K562 (cell line): ENCODE measurements around the gene LMO4. TPM values are rescaled to one million over a fixed set of nuclear protein-coding genes. Genes with fewer than 3 reads are reported as not detected.

ENCODE experiments used
- CEBPB ChIP-seq: fragments of 450-650 bp; IDR thresholded peaks from 2 replicates; pipeline ENCODE4 v1.6.1; 2016; ENCODE audit warnings: missing genetic modification characterization, missing compliant biosample characterization
- EGR1 ChIP-seq: fragments of 450-650 bp; conservative IDR thresholded peaks from 2 replicates; pipeline ENCODE4 v1.6.1; 2017; ENCODE audit warnings: mild to moderate bottlenecking
- NR2C2 ChIP-seq, 2 experiments: fragments of 200-800 bp in 1 of 2; sonication (Bioruptor generic) in 1 of 2; sonication (generic) in 1 of 2; formaldehyde crosslinking in 1 of 2; IDR thresholded peaks; 2 replicates each; pipeline versions ENCODE4 v1.6.1 to v1.8.0; 2016 to 2022; ENCODE audit warnings: mild to moderate bottlenecking in 1 of 2, missing compliant biosample characterization in 1 of 2, missing genetic modification characterization in 1 of 2, missing genetic modification reagents in 1 of 2
- TFAP4 ChIP-seq: sonication (generic); formaldehyde crosslinking; IDR thresholded peaks from 2 replicates; pipeline ENCODE4 v1.8.0; 2022; ENCODE audit warnings: missing genetic modification reagents, mild to moderate bottlenecking, moderate library complexity, borderline replicate concordance
- UBTF ChIP-seq, 2 experiments: IDR thresholded peaks; 2 replicates each; pipeline ENCODE4 v1.6.1; 2012; ENCODE audit warnings: improper control_type of control experiment in 2 of 2, low read depth in 2 of 2, low read length in 2 of 2, borderline replicate concordance in 1 of 2
- ZNF41 ChIP-seq: fragments of 250-450 bp; sonication (Bioruptor Pico); conservative IDR thresholded peaks from 2 replicates; pipeline ENCODE4 v1.4.0; 2020; ENCODE audit warnings: mild to moderate bottlenecking
- ZNF639 ChIP-seq, 2 experiments: fragments of 200-800 bp in 1 of 2; sonication (Bioruptor generic) in 1 of 2; sonication (generic) in 1 of 2; formaldehyde crosslinking in 1 of 2; IDR thresholded peaks in 1 of 2; conservative IDR thresholded peaks in 1 of 2; 2 replicates each; pipeline versions ENCODE4 v1.5.0 to v1.6.1; 2016 to 2020; ENCODE audit warnings: missing compliant biosample characterization in 1 of 2, missing genetic modification characterization in 1 of 2, missing genetic modification reagents in 1 of 2
- ZNF830 ChIP-seq: fragments of 250-450 bp; sonication (Bioruptor Pico); IDR thresholded peaks from 2 replicates; pipeline ENCODE4 v1.5.0; 2021; ENCODE audit warnings: mild to moderate bottlenecking
- polyA plus RNA-seq, 8 experiments: library from polyadenylated mRNA; depleted of rRNA in 4 of 8; stranded (reverse) in 5 of 8; unstranded in 3 of 8; fragments of >200 nt; fragmentation: Nextera tagmentation in 2 of 8; fragmentation: Illumina TruSeq in 1 of 8; extraction: Ambion mirVana in 2 of 8; extraction: Trizol in 1 of 8; gene quantifications; 2 replicates each; pipeline versions ENCODE4 v1.2.1 to v1.2.3, GENCODE V29; 2011 to 2014; ENCODE audit warnings: inconsistent platforms in 1 of 8, missing spikeins in 1 of 8
- total RNA-seq, 7 experiments: library from RNA; depleted of rRNA in 6 of 7; stranded (reverse); fragments of >200 nt in 6 of 7; fragmentation: Illumina TruSeq in 2 of 7; extraction: Trizol in 2 of 7; gene quantifications; 2 replicates each; pipeline versions ENCODE4 v1.2.1 to v1.2.3, GENCODE V29; 2011 to 2021; ENCODE audit warnings: low replicate concordance in 1 of 7
- TF ChIP-seq, protein P1 (sequence below): fragments of 150-350 bp; conservative IDR thresholded peaks from 2 replicates; pipeline ENCODE4 v1.6.1; 2014; ENCODE audit warnings: low read length
- TF ChIP-seq, protein P2 (sequence below): fragments of 450-650 bp; IDR thresholded peaks from 2 replicates; pipeline ENCODE4 v1.6.1; 2018; ENCODE audit not compliant: partially characterized antibody
- TF ChIP-seq, protein P3 (sequence below): fragments of 450-650 bp; IDR thresholded peaks from 2 replicates; pipeline ENCODE4 v1.6.1; 2016

Gene LMO4
- total and polyA plus RNA-seq, 9 of the 15 experiments (the other 6 are each of a cell fraction or from before 2014, with no cell fraction given) = 3.1 to 35.3 (median 22.4) TPM

GRCh38 chr1:87328272-87329050, at the start of gene LMO4 (continued):
- TF ChIP-seq NR2C2 (CRISPR knock-in tag; IDR thresholded peaks at IDR 0.05) (no peak), NR2C2 (tag; IDR thresholded peaks at IDR 0.05) (peak; percentile 18; the same call in 1 of the 2 replicates), TFAP4 (peak; percentile 65), CEBPB (tag) (peak; percentile 43; the same call in 1 of the 2 replicates), ZNF830 (no peak), UBTF (IDR thresholded peaks at IDR 0.05; ENCODE audit: borderline replicate concordance in 1 of 2, low read depth in 2 of 2, low read length in 2 of 2) (peak; percentile 62 to 95; a peak in 3 of 4 replicates), ZNF41 (CRISPR knock-in tag) (no peak), ZNF639 (CRISPR knock-in tag; conservative IDR thresholded peaks at IDR 0.05 in 1 of 2, IDR thresholded peaks at IDR 0.05 in 1 of 2) (peak in 1 of 2 experiments; percentile 83; a peak in 2 of 4 replicates), EGR1 (peak; percentile 82)
- TF ChIP-seq, protein P1, sequence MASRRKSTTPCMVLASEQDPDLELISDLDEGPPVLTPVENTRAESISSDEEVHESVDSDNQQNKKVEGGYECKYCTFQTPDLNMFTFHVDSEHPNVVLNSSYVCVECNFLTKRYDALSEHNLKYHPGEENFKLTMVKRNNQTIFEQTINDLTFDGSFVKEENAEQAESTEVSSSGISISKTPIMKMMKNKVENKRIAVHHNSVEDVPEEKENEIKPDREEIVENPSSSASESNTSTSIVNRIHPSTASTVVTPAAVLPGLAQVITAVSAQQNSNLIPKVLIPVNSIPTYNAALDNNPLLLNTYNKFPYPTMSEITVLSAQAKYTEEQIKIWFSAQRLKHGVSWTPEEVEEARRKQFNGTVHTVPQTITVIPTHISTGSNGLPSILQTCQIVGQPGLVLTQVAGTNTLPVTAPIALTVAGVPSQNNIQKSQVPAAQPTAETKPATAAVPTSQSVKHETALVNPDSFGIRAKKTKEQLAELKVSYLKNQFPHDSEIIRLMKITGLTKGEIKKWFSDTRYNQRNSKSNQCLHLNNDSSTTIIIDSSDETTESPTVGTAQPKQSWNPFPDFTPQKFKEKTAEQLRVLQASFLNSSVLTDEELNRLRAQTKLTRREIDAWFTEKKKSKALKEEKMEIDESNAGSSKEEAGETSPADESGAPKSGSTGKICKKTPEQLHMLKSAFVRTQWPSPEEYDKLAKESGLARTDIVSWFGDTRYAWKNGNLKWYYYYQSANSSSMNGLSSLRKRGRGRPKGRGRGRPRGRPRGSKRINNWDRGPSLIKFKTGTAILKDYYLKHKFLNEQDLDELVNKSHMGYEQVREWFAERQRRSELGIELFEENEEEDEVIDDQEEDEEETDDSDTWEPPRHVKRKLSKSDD = no peak
- TF ChIP-seq, protein P2, sequence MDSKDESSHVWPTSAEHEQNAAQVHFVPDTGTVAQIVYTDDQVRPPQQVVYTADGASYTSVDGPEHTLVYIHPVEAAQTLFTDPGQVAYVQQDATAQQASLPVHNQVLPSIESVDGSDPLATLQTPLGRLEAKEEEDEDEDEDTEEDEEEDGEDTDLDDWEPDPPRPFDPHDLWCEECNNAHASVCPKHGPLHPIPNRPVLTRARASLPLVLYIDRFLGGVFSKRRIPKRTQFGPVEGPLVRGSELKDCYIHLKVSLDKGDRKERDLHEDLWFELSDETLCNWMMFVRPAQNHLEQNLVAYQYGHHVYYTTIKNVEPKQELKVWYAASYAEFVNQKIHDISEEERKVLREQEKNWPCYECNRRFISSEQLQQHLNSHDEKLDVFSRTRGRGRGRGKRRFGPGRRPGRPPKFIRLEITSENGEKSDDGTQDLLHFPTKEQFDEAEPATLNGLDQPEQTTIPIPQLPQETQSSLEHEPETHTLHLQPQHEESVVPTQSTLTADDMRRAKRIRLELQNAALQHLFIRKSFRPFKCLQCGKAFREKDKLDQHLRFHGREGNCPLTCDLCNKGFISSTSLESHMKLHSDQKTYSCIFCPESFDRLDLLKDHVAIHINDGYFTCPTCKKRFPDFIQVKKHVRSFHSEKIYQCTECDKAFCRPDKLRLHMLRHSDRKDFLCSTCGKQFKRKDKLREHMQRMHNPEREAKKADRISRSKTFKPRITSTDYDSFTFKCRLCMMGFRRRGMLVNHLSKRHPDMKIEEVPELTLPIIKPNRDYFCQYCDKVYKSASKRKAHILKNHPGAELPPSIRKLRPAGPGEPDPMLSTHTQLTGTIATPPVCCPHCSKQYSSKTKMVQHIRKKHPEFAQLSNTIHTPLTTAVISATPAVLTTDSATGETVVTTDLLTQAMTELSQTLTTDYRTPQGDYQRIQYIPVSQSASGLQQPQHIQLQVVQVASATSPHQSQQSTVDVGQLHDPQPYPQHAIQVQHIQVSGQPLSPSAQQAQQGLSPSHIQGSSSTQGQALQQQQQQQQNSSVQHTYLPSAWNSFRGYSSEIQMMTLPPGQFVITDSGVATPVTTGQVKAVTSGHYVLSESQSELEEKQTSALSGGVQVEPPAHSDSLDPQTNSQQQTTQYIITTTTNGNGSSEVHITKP = peak; percentile 27
- TF ChIP-seq, protein P3, sequence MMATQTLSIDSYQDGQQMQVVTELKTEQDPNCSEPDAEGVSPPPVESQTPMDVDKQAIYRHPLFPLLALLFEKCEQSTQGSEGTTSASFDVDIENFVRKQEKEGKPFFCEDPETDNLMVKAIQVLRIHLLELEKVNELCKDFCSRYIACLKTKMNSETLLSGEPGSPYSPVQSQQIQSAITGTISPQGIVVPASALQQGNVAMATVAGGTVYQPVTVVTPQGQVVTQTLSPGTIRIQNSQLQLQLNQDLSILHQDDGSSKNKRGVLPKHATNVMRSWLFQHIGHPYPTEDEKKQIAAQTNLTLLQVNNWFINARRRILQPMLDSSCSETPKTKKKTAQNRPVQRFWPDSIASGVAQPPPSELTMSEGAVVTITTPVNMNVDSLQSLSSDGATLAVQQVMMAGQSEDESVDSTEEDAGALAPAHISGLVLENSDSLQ = peak; percentile 97
